ENCODE data around the gene PGAM2.
A peak's percentile ranks its signal among the peaks of the same experiment; 100 is the strongest.
"Not testable (repeated sequence)": the region's sequence is repeated elsewhere in the genome, so short reads cannot be mapped to it uniquely, and the experiment has no call there.

The PGAM2 gene

GRCh38 chr7:44046321-44047061, 18.9 kb downstream of the PGAM2 start:
- DNase-seq = no peak

- no peak for DNase-seq
These were observed 19.9 kb downstream of the PGAM2 start for GRCh38 chr7:44045226-44046014.

GRCh38 chr7:44044315-44045225, 20.8 kb downstream of the PGAM2 start, which contains the start of gene DBNL:
Gene DBNL (plus strand): TSS chr7:44044702. CDS start chr7:44044738, 36 bp downstream.
- DNase-seq = peak; percentile 80

- no peak for DNase-seq
These were observed 21.5 kb downstream of the PGAM2 start for GRCh38 chr7:44043902-44044301.

GRCh38 chr7:44042221-44042620, 23.1 kb downstream of the PGAM2 start:
- no peak for DNase-seq

GRCh38 chr7:44040493-44040891, 24.9 kb downstream of the PGAM2 start:
- peak; percentile 54 for DNase-seq

GRCh38 chr7:44039800-44040492, 25.4 kb downstream of the PGAM2 start:
- DNase-seq = not testable (repeated sequence)

GRCh38 chr7:44038961-44039558, 26.3 kb downstream of the PGAM2 start:
- peak; percentile 49 for DNase-seq

- DNase-seq = not testable (repeated sequence)
These were observed 26.8 kb downstream of the PGAM2 start for GRCh38 chr7:44038553-44038952.

GRCh38 chr7:44037951-44038350, 27.4 kb downstream of the PGAM2 start:
- not testable (repeated sequence) for DNase-seq

- DNase-seq = not testable (repeated sequence)
These were observed 29.0 kb downstream of the PGAM2 start for GRCh38 chr7:44036364-44036763.

GRCh38 chr7:44033971-44034844, 31.2 kb downstream of the PGAM2 start:
- DNase-seq = not testable (repeated sequence)

GRCh38 chr7:44032031-44032430, 33.3 kb downstream of the PGAM2 start:
- DNase-seq = not testable (repeated sequence)

- DNase-seq = not testable (repeated sequence)
These were observed 34.0 kb downstream of the PGAM2 start for GRCh38 chr7:44031319-44031718.

GRCh38 chr7:44030029-44030428, 35.3 kb downstream of the PGAM2 start:
- DNase-seq = not testable (repeated sequence)

GRCh38 chr7:44029433-44029832, 35.9 kb downstream of the PGAM2 start:
- DNase-seq = not testable (repeated sequence)

GRCh38 chr7:44022796-44023467, 42.4 kb downstream of the PGAM2 start:
- DNase-seq = not testable (repeated sequence)

GRCh38 chr7:44022069-44022468, 43.3 kb downstream of the PGAM2 start:
- DNase-seq = not testable (repeated sequence)

GRCh38 chr7:44019825-44020224, 45.5 kb downstream of the PGAM2 start:
- DNase-seq = not testable (repeated sequence)
